ENCODE measurements around the gene SEPHS1.

SEPHS1 gene

GRCh38 chr10:13393640-13394039 lies 45.5 kb upstream of the SEPHS1 start (continued):
- TF ChIP-seq HOXA7 (CRISPR knock-in tag; IDR thresholded peaks at IDR 0.05; ENCODE audit: borderline replicate concordance) (no peak), GLIS1 (tag by site-specific recombination; IDR thresholded peaks at IDR 0.05) (no peak), ZNF580 (tag by site-specific recombination; IDR thresholded peaks at IDR 0.05) (no peak), ZXDB (tag by site-specific recombination; IDR thresholded peaks at IDR 0.05) (no peak), ZNF404 (tag by site-specific recombination; IDR thresholded peaks at IDR 0.05) (no peak), SCRT2 (tag by site-specific recombination; IDR thresholded peaks at IDR 0.05) (no peak), ZNF76 (tag by site-specific recombination; IDR thresholded peaks at IDR 0.05; ENCODE audit: borderline replicate concordance, low read depth) (no peak), AEBP2 (tag by site-specific recombination; IDR thresholded peaks at IDR 0.05; ENCODE audit: borderline replicate concordance) (no peak), IKZF3 (tag by site-specific recombination; IDR thresholded peaks at IDR 0.05) (no peak), ZNF350 (tag by site-specific recombination; IDR thresholded peaks at IDR 0.05) (no peak), ZNF704 (tag by site-specific recombination; IDR thresholded peaks at IDR 0.05) (no peak)

- H3K4me3 ChIP-seq (ENCODE audit: low read depth, low read length) = no peak overlapping the region
- ChIA-PET POLR2A (no interaction called here), CTCF (no interaction called here)
- no peak overlapping the region for H3K27ac ChIP-seq (ENCODE audit: extremely low read depth, low read depth, low read length)
- no peaks in the 10 kb centered on the region for H3K4me1 ChIP-seq (ENCODE audit: control insufficient read depth, insufficient read depth, low read length)
- H3K36me3 ChIP-seq (ENCODE audit: control insufficient read depth in 2 of 2, insufficient read depth in 1 of 2, low read length in 2 of 2) = no peaks in the 10 kb centered on the region
- no peak for TF ChIP-seq REST (tag by site-specific recombination; IDR thresholded peaks at IDR 0.05)
- no peak for TF ChIP-seq ZNF146 (tag by site-specific recombination; IDR thresholded peaks at IDR 0.05)
- no peak for TF ChIP-seq ZNF23 (tag by site-specific recombination; IDR thresholded peaks at IDR 0.05; ENCODE audit: borderline replicate concordance)
- no peak for TF ChIP-seq ZNF24 (tag by site-specific recombination; IDR thresholded peaks at IDR 0.05)
- no peak for TF ChIP-seq GFI1B (tag by site-specific recombination; IDR thresholded peaks at IDR 0.05)
- TF ChIP-seq ZNF426 (tag by site-specific recombination; IDR thresholded peaks at IDR 0.05) = no peak
- TF ChIP-seq ZSCAN16 (tag by site-specific recombination; IDR thresholded peaks at IDR 0.05) = no peak
- no peak for TF ChIP-seq ZNF561 (tag by site-specific recombination; IDR thresholded peaks at IDR 0.05; ENCODE audit: borderline replicate concordance)
- no peak for TF ChIP-seq ZNF341 (tag by site-specific recombination; IDR thresholded peaks at IDR 0.05; ENCODE audit: low read depth)
- no peak for TF ChIP-seq ZNF610 (tag by site-specific recombination; IDR thresholded peaks at IDR 0.05; ENCODE audit: borderline replicate concordance)
- no peak for TF ChIP-seq ZNF404 (tag by site-specific recombination; IDR thresholded peaks at IDR 0.05)
- no peak for TF ChIP-seq ZNF169 (tag by site-specific recombination; IDR thresholded peaks at IDR 0.05)
- TF ChIP-seq CTCF (tag by site-specific recombination; IDR thresholded peaks at IDR 0.05) = no peak
- H3K9me3 ChIP-seq (ENCODE audit: control insufficient read depth, insufficient read depth, low read depth, low read length) = no peaks in the 10 kb centered on the region
These were observed 44.6 kb upstream of the SEPHS1 start for GRCh38 chr10:13392701-13393100.

All from HEK293 (cell line).